Nephron (organoid): Measurements from ENCODE around the gene CDC42EP1.

Experiments used
- H3K27ac Mint-ChIP-seq, 3 experiments: 2 replicates each; pipeline ENCODE4 v1.8.0; 2020; ENCODE audit warnings: mixed read lengths in 3 of 3, mild to moderate bottlenecking in 2 of 3, moderate library complexity in 1 of 3
- H3K27me3 Mint-ChIP-seq: 2 replicates; pipeline ENCODE4 v1.8.0; 2021; ENCODE audit warnings: low read depth, mild to moderate bottlenecking, moderate library complexity, mixed read lengths
- H3K36me3 Mint-ChIP-seq: 2 replicates; pipeline ENCODE4 v1.8.0; 2020; ENCODE audit warnings: low read depth, mixed read lengths
- H3K4me1 Mint-ChIP-seq: 2 replicates; pipeline ENCODE4 v1.8.0; 2020; ENCODE audit warnings: mixed read lengths
- H3K4me3 Mint-ChIP-seq, 3 experiments: 2 replicates each; pipeline ENCODE4 v1.8.0; 2020; ENCODE audit warnings: mild to moderate bottlenecking in 3 of 3, mixed read lengths in 3 of 3, moderate library complexity in 2 of 3
- H3K9me3 Mint-ChIP-seq: 2 replicates; pipeline ENCODE4 v1.8.0; 2020; ENCODE audit warnings: mixed read lengths
- CTCF ChIP-seq, 3 experiments: fragments of 200-600 bp; sonication (generic); IDR thresholded peaks; one replicate each; pipeline ENCODE4 v1.5.0; 2021; ENCODE audit warnings: antibody characterized with exemption in 3 of 3; ENCODE audit not compliant: unreplicated experiment in 3 of 3

Gene CDC42EP1, protein sequence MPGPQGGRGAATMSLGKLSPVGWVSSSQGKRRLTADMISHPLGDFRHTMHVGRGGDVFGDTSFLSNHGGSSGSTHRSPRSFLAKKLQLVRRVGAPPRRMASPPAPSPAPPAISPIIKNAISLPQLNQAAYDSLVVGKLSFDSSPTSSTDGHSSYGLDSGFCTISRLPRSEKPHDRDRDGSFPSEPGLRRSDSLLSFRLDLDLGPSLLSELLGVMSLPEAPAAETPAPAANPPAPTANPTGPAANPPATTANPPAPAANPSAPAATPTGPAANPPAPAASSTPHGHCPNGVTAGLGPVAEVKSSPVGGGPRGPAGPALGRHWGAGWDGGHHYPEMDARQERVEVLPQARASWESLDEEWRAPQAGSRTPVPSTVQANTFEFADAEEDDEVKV

DNA sequence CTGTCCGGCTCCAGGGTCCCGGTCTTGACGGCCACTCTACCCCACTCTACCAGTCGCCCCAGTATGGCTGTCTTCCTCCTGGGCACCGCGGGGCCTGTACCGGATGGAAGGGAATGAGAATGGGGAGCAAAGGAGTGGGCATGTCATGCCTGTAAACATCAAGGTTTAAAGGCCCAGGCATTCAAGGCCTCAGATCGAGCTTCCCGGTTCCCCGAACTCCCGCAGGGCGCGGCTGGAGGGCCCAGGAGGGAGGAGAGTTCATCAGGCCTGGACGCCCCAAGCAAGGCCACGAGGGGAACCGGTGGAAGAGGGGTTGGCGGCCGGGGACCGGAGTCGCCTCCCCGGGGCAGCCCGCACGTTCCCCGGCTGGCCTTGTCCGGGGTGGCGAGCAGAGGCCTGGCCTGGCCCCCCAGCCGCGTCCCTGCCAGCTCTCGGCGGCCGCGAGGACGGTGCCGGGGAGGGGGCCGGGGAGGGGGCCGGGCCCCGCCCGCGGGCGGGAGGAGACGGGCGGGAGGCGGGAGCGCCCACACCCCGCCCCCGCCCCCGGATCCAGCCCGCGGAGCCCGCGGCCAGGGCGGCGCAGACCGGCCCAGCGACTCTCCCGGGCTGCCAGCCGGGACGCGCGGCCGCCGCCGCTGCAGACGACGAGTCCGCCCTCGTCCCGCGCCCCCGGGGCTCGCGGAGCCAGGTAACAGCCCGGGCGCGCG is at the start of gene CDC42EP1:
TSS of gene CDC42EP1 (plus strand) at position 580 of the 707 bp plus-strand sequence. CDS start 5,870 bp downstream, outside the sequence.
- H3K4me3 Mint-ChIP-seq, result peak within 1 kb of the TSS; percentile 89 to 99 (median 97)
- peaks cover 4% of the 10 kb centered on the region for H3K36me3 Mint-ChIP-seq
- H3K4me1 Mint-ChIP-seq, result peaks cover 59% of the 10 kb centered on the region
- H3K9me3 Mint-ChIP-seq, result no peaks in the 10 kb centered on the region
- peak within 1 kb of the TSS; percentile 88 to 98 (median 98) for H3K27ac Mint-ChIP-seq
- H3K27me3 Mint-ChIP-seq, result no peaks in the 10 kb centered on the region
- TF ChIP-seq CTCF (IDR thresholded peaks at IDR 0.05; ENCODE audit: unreplicated experiment in 3 of 3), result no peak

DNA sequence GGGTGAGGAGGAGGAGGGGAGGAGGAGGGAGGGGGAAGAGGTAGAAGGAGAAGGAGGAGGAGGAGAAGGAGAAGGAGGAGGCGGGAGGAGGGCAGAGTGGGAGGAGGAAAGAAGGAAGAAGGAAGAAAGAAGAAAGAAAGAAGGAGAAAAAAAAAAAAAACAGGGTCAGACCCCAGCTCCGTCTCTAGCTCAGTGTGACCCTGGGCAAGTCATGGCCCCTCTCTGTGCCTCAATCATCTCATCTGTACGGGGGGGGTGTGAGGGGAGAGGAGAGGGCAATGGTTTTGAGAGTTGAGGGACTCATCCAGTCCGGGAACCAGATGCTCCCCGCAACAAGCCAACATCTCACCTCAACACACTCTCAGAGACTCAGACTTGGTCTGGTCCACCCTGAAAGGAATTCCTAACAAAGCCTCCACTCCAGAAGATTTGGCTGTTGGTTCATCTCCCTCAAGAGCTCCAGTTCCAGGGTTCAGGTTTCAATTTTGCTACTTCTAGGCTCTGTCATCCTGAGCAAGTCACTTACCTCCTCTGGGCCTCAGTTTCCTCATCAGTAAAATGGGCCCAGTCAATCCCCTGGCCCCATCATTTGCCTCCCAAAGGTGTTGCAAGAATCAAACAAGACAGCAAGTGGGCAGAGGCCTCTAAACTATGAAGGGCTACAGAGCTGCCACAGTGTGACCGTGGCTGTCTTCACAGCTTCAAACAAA is 48.7 kb upstream of the CDC42EP1 start:
- peak overlapping the region; percentile 90 to 98 (median 98) for H3K27ac Mint-ChIP-seq
- H3K4me3 Mint-ChIP-seq, result peak overlapping the region in 2 of 3 experiments; percentile 14 to 29
- H3K27me3 Mint-ChIP-seq, result peaks cover 5% of the 10 kb centered on the region
- H3K9me3 Mint-ChIP-seq, result peaks cover 3% of the 10 kb centered on the region
- no peak for TF ChIP-seq CTCF (IDR thresholded peaks at IDR 0.05; ENCODE audit: unreplicated experiment in 3 of 3)
- peaks cover 40% of the 10 kb centered on the region for H3K4me1 Mint-ChIP-seq
- peaks cover 25% of the 10 kb centered on the region for H3K36me3 Mint-ChIP-seq

- peak overlapping the region in 2 of 3 experiments; percentile 40 to 61 for H3K4me3 Mint-ChIP-seq
- peak overlapping the region; percentile 59 to 98 (median 94) for H3K27ac Mint-ChIP-seq
- H3K4me1 Mint-ChIP-seq, result peaks cover 38% of the 10 kb centered on the region
- peaks cover 3% of the 10 kb centered on the region for H3K9me3 Mint-ChIP-seq
- H3K36me3 Mint-ChIP-seq, result peaks cover 22% of the 10 kb centered on the region
- TF ChIP-seq CTCF (IDR thresholded peaks at IDR 0.05; ENCODE audit: unreplicated experiment in 3 of 3), result no peak
- peaks cover 13% of the 10 kb centered on the region for H3K27me3 Mint-ChIP-seq
These were observed 45.7 kb upstream of the CDC42EP1 start for GRCh38 chr22:37514526-37515051.

DNA sequence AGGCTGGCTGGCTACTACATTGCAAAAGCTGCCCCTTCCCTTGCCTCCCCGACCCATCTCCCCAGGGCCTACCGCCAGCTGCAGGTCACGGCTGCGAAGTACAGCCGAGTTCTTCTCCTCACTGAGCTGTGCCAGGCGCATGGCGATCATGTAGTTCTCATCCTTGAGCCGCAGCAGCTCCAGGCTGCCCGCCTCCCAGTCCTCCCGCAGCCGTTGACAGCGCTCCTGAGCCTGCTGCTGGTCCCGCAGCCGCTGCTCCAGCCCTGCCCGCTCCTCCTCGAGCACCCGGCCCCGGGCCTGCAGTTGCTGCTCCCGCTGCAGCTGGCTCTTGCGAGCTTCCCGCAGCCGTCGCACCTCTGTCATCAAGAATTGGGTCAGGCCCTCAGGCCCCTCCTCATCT is 44.4 kb upstream of the CDC42EP1 start:
- Mint-ChIP-seq H3K27ac (peak overlapping the region in 2 of 3 experiments; percentile 71 to 72), H3K4me3 (peak overlapping the region in 2 of 3 experiments; percentile 32 to 59), H3K4me1 (peaks cover 31% of the 10 kb centered on the region), H3K36me3 (peaks cover 22% of the 10 kb centered on the region), H3K27me3 (peaks cover 21% of the 10 kb centered on the region), H3K9me3 (peaks cover 3% of the 10 kb centered on the region)
- TF ChIP-seq CTCF (IDR thresholded peaks at IDR 0.05; ENCODE audit: unreplicated experiment in 3 of 3), result no peak

DNA sequence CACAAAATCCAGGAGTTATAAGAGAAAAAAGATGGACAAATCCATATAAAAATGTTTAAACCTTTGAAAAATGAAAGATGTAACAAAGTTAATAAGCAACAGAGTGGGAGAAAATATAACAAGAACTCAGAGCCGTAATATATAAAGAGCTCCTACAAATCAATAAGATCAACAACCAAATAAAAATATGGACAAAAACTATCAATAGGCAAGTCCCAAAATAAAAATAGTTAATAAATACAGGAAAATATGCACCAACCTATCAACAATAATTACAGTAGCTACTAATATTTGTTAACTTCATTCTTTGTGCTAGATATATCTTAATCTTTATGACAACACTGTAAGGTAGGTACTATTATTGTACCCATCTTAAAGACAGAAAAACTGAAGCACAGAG is 43.8 kb upstream of the CDC42EP1 start:
- H3K27me3 Mint-ChIP-seq, result peaks cover 27% of the 10 kb centered on the region
- peak overlapping the region; percentile 31 to 59 (median 32) for H3K4me3 Mint-ChIP-seq
- no peak for TF ChIP-seq CTCF (IDR thresholded peaks at IDR 0.05; ENCODE audit: unreplicated experiment in 3 of 3)
- peaks cover 34% of the 10 kb centered on the region for H3K4me1 Mint-ChIP-seq
- H3K36me3 Mint-ChIP-seq, result peaks cover 22% of the 10 kb centered on the region
- H3K9me3 Mint-ChIP-seq, result peaks cover 3% of the 10 kb centered on the region
- H3K27ac Mint-ChIP-seq, result no peak overlapping the region
